Astrocyte (in vitro differentiated cells and primary cell): ENCODE data around the gene LRRC28.

Experiments
- CTCF ChIP-seq: IDR thresholded peaks from 2 replicates; pipeline ENCODE4 v1.5.1; 2011; ENCODE audit warnings: low read depth, mild to moderate bottlenecking, inconsistent platforms, low read length, moderate library complexity; ENCODE audit not compliant: insufficient read depth
- EZH2 ChIP-seq: IDR thresholded peaks from 2 replicates; pipeline ENCODE4 v1.6.1; 2012; ENCODE audit warnings: mild to moderate bottlenecking, low read length, inconsistent platforms; ENCODE audit not compliant: insufficient read depth

GRCh38 chr15:99433026-99433756 is 181.9 kb downstream of the LRRC28 start:
- TF ChIP-seq CTCF (no peak), EZH2 (no peak)
